Heart left ventricle (tissue), 16 donors: ENCODE measurements around the gene RAB1A. TPM values are rescaled to one million over a fixed set of nuclear protein-coding genes. Genes with fewer than 3 reads are reported as not detected.
A peak's percentile ranks its signal among the peaks of the same experiment; 100 is the strongest.

Experiments
- ATAC-seq, 4 donors: fragments of 200-7000 bp; cut with Tn5 transposase; one replicate each; pipeline ENCODE4 v1.9.1; 2020 to 2022; ENCODE audit warnings: moderate library complexity in 4 of 4, mild to moderate bottlenecking in 3 of 4, moderate number of reproducible peaks in 1 of 4
- DNase-seq, 5 donors: peaks; one replicate each; pipeline ENCODE4 v3.0.0-alpha.2; 2020
- H3K27ac ChIP-seq, 12 donors: fragments of 200-600 bp; sonication (generic) in 4 of 12; one replicate each; pipeline versions ENCODE4 v1.5.0 to v1.8.0; 2016 to 2022; ENCODE audit warnings: mild to moderate bottlenecking in 2 of 12
- H3K27me3 ChIP-seq, 9 donors: fragments of 200-600 bp; sonication (generic) in 2 of 9; one replicate each; pipeline versions ENCODE4 v1.5.1 to v1.8.0; 2016 to 2022; ENCODE audit warnings: mild to moderate bottlenecking in 3 of 9
- H3K36me3 ChIP-seq, 9 donors: fragments of 200-600 bp; sonication (generic) in 2 of 9; one replicate each; pipeline versions ENCODE4 v1.5.0 to v1.8.0; 2018 to 2022; ENCODE audit warnings: mild to moderate bottlenecking in 2 of 9
- H3K4me1 ChIP-seq, 12 donors: fragments of 200-600 bp; sonication (generic) in 4 of 12; one replicate each; pipeline versions ENCODE4 v1.5.0 to v1.8.0; 2016 to 2022; ENCODE audit warnings: mild to moderate bottlenecking in 3 of 12
- H3K4me3 ChIP-seq, 12 donors: fragments of 200-600 bp; sonication (generic) in 4 of 12; one replicate each; pipeline versions ENCODE4 v1.5.0 to v1.8.0; 2017 to 2022; ENCODE audit warnings: mild to moderate bottlenecking in 9 of 12, moderate library complexity in 4 of 12
- H3K9me3 ChIP-seq, 12 donors: fragments of 200-600 bp; sonication (generic) in 4 of 12; one replicate each; pipeline versions ENCODE4 v1.5.0 to v1.8.0; 2016 to 2022; ENCODE audit warnings: mild to moderate bottlenecking in 1 of 12
- POLR2A ChIP-seq, 2 donors: fragments of 450-650 bp; IDR thresholded peaks; one replicate each; pipeline ENCODE4 v1.6.1; 2017; ENCODE audit warnings: antibody characterized with exemption in 2 of 2, mild to moderate bottlenecking in 2 of 2, moderate library complexity in 2 of 2
- WGBS, 4 donors: extraction: QIAGEN DNeasy Blood & Tissue Kit in 2 of 4; methylation state at CpG; one replicate each; pipeline versions ENCODE4 v1.1.5 to v1.1.7; 2013 to 2018; 5-methylcytosine and 5-hydroxymethylcytosine counted together
- intact Hi-C, 10 donors: fragments of 100-400 bp; cut with DNase I; formaldehyde crosslinking; loops; one replicate each; pipeline versions ENCODE4 v1.11.1 to v1.14.2; 2022
- polyA plus RNA-seq, 2 donors: library from polyadenylated mRNA; stranded (reverse); fragments of 200-250 nt; gene quantifications; one replicate each; pipeline ENCODE4 v1.2.3, GENCODE V29; 2013
- total RNA-seq, 9 donors: library from RNA; depleted of rRNA in 2 of 9; stranded (reverse); fragments of >200 nt in 2 of 9; fragmentation: NEBNext Ultra II Directional in 3 of 9; extraction: Animal tissue kit (Norgen Biotek cat#: 25700) in 3 of 9; gene quantifications; one replicate each; pipeline versions ENCODE4 v1.1.0 to v1.2.4, GENCODE V29; 2016 to 2023
- TF ChIP-seq, protein P1 (sequence below), 12 donors: fragments of 200-600 bp; sonication (generic) in 4 of 12; IDR thresholded peaks; one replicate each; pipeline versions ENCODE4 v1.5.0 to v1.8.0; 2018 to 2022; ENCODE audit warnings: antibody characterized with exemption in 12 of 12, mild to moderate bottlenecking in 5 of 12
- donor health status: ischemic (EF 13 %, LVEDD 7.1; RV severe dilation, severe dysfunction).
- donor health status: healthy with polysubstance abuse.
- donor health status: DM: no; HTN: yes; CAD: no.
- donor health status: DM: no; HTN: no; CAD: no.
- donor health status: ischemic (EF 25% LVEDD 6.9; RV normal size, moderate dysfunction).
- donor health status: ischemic (EF 25% LVEDD 5.7; RV mildly dilated, moderate dysfunction).
- donor health status: healthy.
- donor health status: DM: yes; HTN: yes; CAD: no.
- donor health status: ischemic (EF 35%, LVEDD 5.7; RV mildly dilated, moderate dysfunction).
- donor health status: nonischemic (EF 11% LVEDD 7.7; RV severe dilation, severe dysfunction).
- donor health status: DM: yes; HTN: yes; CAD: no.
- donor health status: PGD.
- donor health status: ischemic (EF 29% LVEDD 5.4; RV normal size, mild dysfunction).
- donor health status: nonischemic (EF 23%, LVEDD 6.1; RV moderate dilation, normal function).

The RAB1A gene
- total and polyA plus RNA-seq, 11 donors: 49.0 to 164 (median 118) TPM

GRCh38 chr2:65071499-65072180 is 58.3 kb downstream of the RAB1A start:
- WGBS, 4 donors: 62 to 75% (median 66%) methylated on average over 11 to 14 of the region's 14 CpGs
- Histone ChIP-seq H3K36me3 (peaks cover 0 to 73% (median 58%) of the 10 kb centered on the region in 9 donors), H3K4me1 (peaks cover 17 to 86% (median 67%) of the 10 kb centered on the region in 12 donors), H3K27me3 (no peaks in the 10 kb centered on the region), H3K27ac (peak overlapping the region in 3 of 12 donors; percentile 55 to 66 (median 62)), H3K9me3 (no peaks in the 10 kb centered on the region), H3K4me3 (no peak overlapping the region)
- peak in 1 of 4 donors; percentile 19 for ATAC-seq
- intact Hi-C loops: loop anchor here in 1 of 10 donors (5.0 kb wide), 2 partner anchors 61 to 96 kb away; partner anchors contain the start of gene RAB1A
- TF ChIP-seq, protein P1, sequence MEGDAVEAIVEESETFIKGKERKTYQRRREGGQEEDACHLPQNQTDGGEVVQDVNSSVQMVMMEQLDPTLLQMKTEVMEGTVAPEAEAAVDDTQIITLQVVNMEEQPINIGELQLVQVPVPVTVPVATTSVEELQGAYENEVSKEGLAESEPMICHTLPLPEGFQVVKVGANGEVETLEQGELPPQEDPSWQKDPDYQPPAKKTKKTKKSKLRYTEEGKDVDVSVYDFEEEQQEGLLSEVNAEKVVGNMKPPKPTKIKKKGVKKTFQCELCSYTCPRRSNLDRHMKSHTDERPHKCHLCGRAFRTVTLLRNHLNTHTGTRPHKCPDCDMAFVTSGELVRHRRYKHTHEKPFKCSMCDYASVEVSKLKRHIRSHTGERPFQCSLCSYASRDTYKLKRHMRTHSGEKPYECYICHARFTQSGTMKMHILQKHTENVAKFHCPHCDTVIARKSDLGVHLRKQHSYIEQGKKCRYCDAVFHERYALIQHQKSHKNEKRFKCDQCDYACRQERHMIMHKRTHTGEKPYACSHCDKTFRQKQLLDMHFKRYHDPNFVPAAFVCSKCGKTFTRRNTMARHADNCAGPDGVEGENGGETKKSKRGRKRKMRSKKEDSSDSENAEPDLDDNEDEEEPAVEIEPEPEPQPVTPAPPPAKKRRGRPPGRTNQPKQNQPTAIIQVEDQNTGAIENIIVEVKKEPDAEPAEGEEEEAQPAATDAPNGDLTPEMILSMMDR (IDR thresholded peaks at IDR 0.05): peak in 6 of 12 donors; percentile 11 to 39 (median 26)
- TF ChIP-seq POLR2A (IDR thresholded peaks at IDR 0.05): no peak
- peak in 3 of 5 donors; percentile 38 to 74 (median 45) for DNase-seq

- H3K4me1 ChIP-seq: peaks cover 13 to 82% (median 61%) of the 10 kb centered on the region in 12 donors
- peak overlapping the region in 8 of 12 donors; percentile 12 to 66 (median 46) for H3K27ac ChIP-seq
- no peaks in the 10 kb centered on the region for H3K9me3 ChIP-seq
- H3K4me3 ChIP-seq: no peak overlapping the region
- ATAC-seq (no peak), DNase-seq (no peak)
- TF ChIP-seq POLR2A (IDR thresholded peaks at IDR 0.05): no peak
- TF ChIP-seq, protein P1 (IDR thresholded peaks at IDR 0.05): no peak
- peaks cover 0 to 65% (median 58%) of the 10 kb centered on the region in 9 donors for H3K36me3 ChIP-seq
- intact Hi-C loops: loop anchor here in 1 of 10 donors (5.0 kb wide), 2 partner anchors 61 to 96 kb away; partner anchors contain the start of gene RAB1A
- no peaks in the 10 kb centered on the region for H3K27me3 ChIP-seq
- 80 to 89% (median 85%) methylated on average over 4 to 6 of the region's 6 CpGs for WGBS, 4 donors
Measured at GRCh38 chr2:65070856-65071255, 59.0 kb downstream of the RAB1A start.

- Histone ChIP-seq H3K4me3 (no peak overlapping the region), H3K36me3 (peaks cover 0 to 62% (median 58%) of the 10 kb centered on the region in 9 donors), H3K9me3 (no peaks in the 10 kb centered on the region), H3K27ac (peak overlapping the region in 11 of 12 donors; percentile 12 to 66 (median 44)), H3K4me1 (peaks cover 10 to 82% (median 61%) of the 10 kb centered on the region in 12 donors), H3K27me3 (no peaks in the 10 kb centered on the region)
- intact Hi-C loops: loop anchor here in 1 of 10 donors (5.0 kb wide), 2 partner anchors 62 to 97 kb away; partner anchors contain the start of gene RAB1A
- ATAC-seq: peak; percentile 25 to 53 (median 44)
- TF ChIP-seq, protein P1 (IDR thresholded peaks at IDR 0.05): peak in 6 of 12 donors; percentile 15 to 33 (median 31)
- TF ChIP-seq POLR2A (IDR thresholded peaks at IDR 0.05): no peak
- DNase-seq: no peak
- 34 to 53% (median 42%) methylated on average over 8 of the region's 8 CpGs for WGBS, 4 donors
Measured at GRCh38 chr2:65070172-65070830, 59.6 kb downstream of the RAB1A start.

DNA sequence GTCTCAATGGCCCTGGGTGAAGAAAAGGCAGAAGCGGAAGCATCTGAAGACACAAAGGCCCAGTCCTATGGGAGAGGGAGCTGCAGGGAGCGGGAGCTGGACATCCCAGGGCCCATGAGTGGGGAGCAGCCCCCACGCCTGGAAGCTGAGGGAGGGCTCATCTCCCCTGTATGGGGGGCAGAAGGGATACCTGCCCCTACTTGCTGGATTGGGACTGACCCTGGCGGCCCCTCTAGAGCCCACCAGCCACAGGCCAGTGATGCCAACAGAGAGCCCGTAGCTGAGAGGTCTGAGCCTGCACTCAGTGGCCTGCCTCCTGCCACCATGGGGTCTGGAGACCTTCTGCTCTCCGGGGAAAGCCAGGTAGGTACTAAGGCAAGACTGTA is 60.5 kb downstream of the RAB1A start:
- Histone ChIP-seq H3K27me3 (no peaks in the 10 kb centered on the region), H3K27ac (peak overlapping the region in 11 of 12 donors; percentile 12 to 66 (median 41)), H3K4me1 (peaks cover 10 to 82% (median 62%) of the 10 kb centered on the region in 12 donors), H3K9me3 (no peaks in the 10 kb centered on the region), H3K36me3 (peaks cover 0 to 55% (median 51%) of the 10 kb centered on the region in 9 donors), H3K4me3 (no peak overlapping the region)
- DNase-seq (no peak), ATAC-seq (no peak)
- WGBS, 4 donors: 78 to 93% (median 87%) methylated on average over 5 to 6 of the region's 6 CpGs
- intact Hi-C loops: loop anchor here in 9 of 10 donors (5.0 to 10.0 kb wide), 10 partner anchors 58 to 505 kb away; partner anchors contain the start of genes RAB1A (in 2 of the 9) and SPRED2 (in 1 of the 9)
- TF ChIP-seq, protein P1 (IDR thresholded peaks at IDR 0.05): no peak
- no peak for TF ChIP-seq POLR2A (IDR thresholded peaks at IDR 0.05)
